Loucy (cell line): ENCODE results near the gene STAT5B.

ENCODE experiments used
- H2AFZ ChIP-seq: fragments of 200-600 bp; sonication (generic); 2 replicates; pipeline ENCODE4 v1.6.0; 2016; ENCODE audit warnings: antibody characterized with exemption, mild to moderate bottlenecking, low read length, moderate library complexity
- H3F3A ChIP-seq: fragments of 200-600 bp; 2 replicates; pipeline ENCODE4 v1.6.0; 2016; ENCODE audit warnings: antibody characterized with exemption, low read depth, mild to moderate bottlenecking
- H3K27me3 ChIP-seq: fragments of 200-600 bp; sonication (generic); 2 replicates; pipeline ENCODE4 v1.6.1; 2014; ENCODE audit warnings: low read length, mild to moderate bottlenecking; ENCODE audit not compliant: insufficient read depth, poor library complexity, severe bottlenecking
- H3K36me3 ChIP-seq: fragments of 200-600 bp; sonication (generic); 2 replicates; pipeline ENCODE4 v1.6.1; 2016; ENCODE audit warnings: low read length; ENCODE audit not compliant: insufficient read depth
- H3K4me1 ChIP-seq: fragments of 200-600 bp; sonication (generic); 2 replicates; pipeline ENCODE4 v1.5.1; 2014; ENCODE audit warnings: low read length, mild to moderate bottlenecking; ENCODE audit not compliant: insufficient read depth, poor library complexity, severe bottlenecking
- H3K4me2 ChIP-seq: fragments of 200-600 bp; sonication (generic); 2 replicates; pipeline ENCODE4 v1.6.0; 2014; ENCODE audit warnings: antibody characterized with exemption, low read length, low read depth, mild to moderate bottlenecking; ENCODE audit not compliant: poor library complexity, severe bottlenecking
- H3K4me3 ChIP-seq: fragments of 200-600 bp; sonication (generic); 2 replicates; pipeline ENCODE4 v1.5.1; 2014; ENCODE audit warnings: low read length, mild to moderate bottlenecking, mixed read lengths; ENCODE audit not compliant: poor library complexity, severe bottlenecking
- H3K79me2 ChIP-seq: fragments of 200-600 bp; sonication (generic); 2 replicates; pipeline ENCODE4 v1.6.1; 2014; ENCODE audit warnings: low read length; ENCODE audit not compliant: insufficient read depth
- H3K9ac ChIP-seq: fragments of 200-600 bp; sonication (generic); 2 replicates; pipeline ENCODE4 v1.6.0; 2014; ENCODE audit warnings: mild to moderate bottlenecking, low read depth, low read length, moderate library complexity; ENCODE audit not compliant: poor library complexity, severe bottlenecking
- H3K9me2 ChIP-seq: fragments of 200-600 bp; sonication (generic); replicated peaks from 2 replicates; pipeline ENCODE4 v1.6.1; 2016; ENCODE audit warnings: low read depth, low read length, mixed read lengths
- H3K9me3 ChIP-seq: fragments of 200-600 bp; sonication (generic); 2 replicates; pipeline ENCODE4 v1.6.1; 2014; ENCODE audit warnings: mild to moderate bottlenecking, antibody characterized with exemption, low read length, low read depth; ENCODE audit not compliant: insufficient read depth
- H4K20me1 ChIP-seq: fragments of 200-600 bp; sonication (generic); 2 replicates; pipeline ENCODE4 v1.6.0; 2014; ENCODE audit warnings: antibody characterized with exemption, low read length, mild to moderate bottlenecking; ENCODE audit not compliant: insufficient read depth, poor library complexity, severe bottlenecking
- EZH2phosphoT487 ChIP-seq: fragments of 200-600 bp; IDR thresholded peaks from 2 replicates; pipeline ENCODE4 v1.6.1; 2018; ENCODE audit warnings: antibody characterized with exemption, mild to moderate bottlenecking, moderate library complexity, borderline replicate concordance
- TF ChIP-seq, protein P1 (sequence below): fragments of 200-600 bp; sonication (generic); conservative IDR thresholded peaks from 2 replicates; pipeline ENCODE4 v1.5.1; 2014; ENCODE audit warnings: mild to moderate bottlenecking, antibody characterized with exemption, low read length

Gene STAT5B

GRCh38 chr17:42190491-42191274 lies 85.5 kb downstream of the STAT5B start:
- Histone ChIP-seq H3K36me3 (no peaks in the 10 kb centered on the region), H3K9ac (no peak overlapping the region), H2AFZ (no peak overlapping the region), H3F3A (no peaks in the 10 kb centered on the region), H3K9me3 (no peaks in the 10 kb centered on the region), H3K4me1 (peaks cover 12% of the 10 kb centered on the region), H3K27me3 (no peaks in the 10 kb centered on the region), H3K4me2 (no peak overlapping the region), H3K9me2 (no peaks in the 10 kb centered on the region), H3K4me3 (no peak overlapping the region), H4K20me1 (no peaks in the 10 kb centered on the region), H3K79me2 (peaks cover 10% of the 10 kb centered on the region; the same call in 1 of the 2 replicates)
- TF ChIP-seq, protein P1, sequence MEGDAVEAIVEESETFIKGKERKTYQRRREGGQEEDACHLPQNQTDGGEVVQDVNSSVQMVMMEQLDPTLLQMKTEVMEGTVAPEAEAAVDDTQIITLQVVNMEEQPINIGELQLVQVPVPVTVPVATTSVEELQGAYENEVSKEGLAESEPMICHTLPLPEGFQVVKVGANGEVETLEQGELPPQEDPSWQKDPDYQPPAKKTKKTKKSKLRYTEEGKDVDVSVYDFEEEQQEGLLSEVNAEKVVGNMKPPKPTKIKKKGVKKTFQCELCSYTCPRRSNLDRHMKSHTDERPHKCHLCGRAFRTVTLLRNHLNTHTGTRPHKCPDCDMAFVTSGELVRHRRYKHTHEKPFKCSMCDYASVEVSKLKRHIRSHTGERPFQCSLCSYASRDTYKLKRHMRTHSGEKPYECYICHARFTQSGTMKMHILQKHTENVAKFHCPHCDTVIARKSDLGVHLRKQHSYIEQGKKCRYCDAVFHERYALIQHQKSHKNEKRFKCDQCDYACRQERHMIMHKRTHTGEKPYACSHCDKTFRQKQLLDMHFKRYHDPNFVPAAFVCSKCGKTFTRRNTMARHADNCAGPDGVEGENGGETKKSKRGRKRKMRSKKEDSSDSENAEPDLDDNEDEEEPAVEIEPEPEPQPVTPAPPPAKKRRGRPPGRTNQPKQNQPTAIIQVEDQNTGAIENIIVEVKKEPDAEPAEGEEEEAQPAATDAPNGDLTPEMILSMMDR, result no peak
- no peak for TF ChIP-seq EZH2phosphoT487

DNA sequence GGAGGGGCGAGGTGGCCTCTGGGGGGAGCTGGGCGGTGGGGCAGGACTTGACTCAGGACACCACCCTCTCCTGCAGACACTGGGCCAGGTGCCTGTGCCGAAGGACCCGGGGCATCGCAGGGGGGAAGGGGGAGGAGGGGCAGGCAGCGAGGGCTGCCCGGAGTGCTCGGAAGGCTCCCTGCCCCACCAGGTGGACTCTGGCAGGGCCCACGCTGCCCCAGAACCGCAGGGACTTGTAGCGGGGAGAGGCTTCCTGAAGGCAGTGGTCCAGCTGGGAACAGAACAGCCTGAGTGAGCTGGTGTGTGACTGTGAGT lies 86.6 kb downstream of the STAT5B start:
- Histone ChIP-seq H3K36me3 (no peaks in the 10 kb centered on the region), H3K9me2 (no peaks in the 10 kb centered on the region), H3K4me1 (peaks cover 14% of the 10 kb centered on the region), H4K20me1 (no peaks in the 10 kb centered on the region), H3K4me2 (no peak overlapping the region), H3K9ac (no peak overlapping the region), H3K27me3 (no peaks in the 10 kb centered on the region), H2AFZ (no peak overlapping the region), H3K9me3 (no peaks in the 10 kb centered on the region), H3F3A (no peaks in the 10 kb centered on the region), H3K79me2 (peaks cover 10% of the 10 kb centered on the region; the same call in 1 of the 2 replicates), H3K4me3 (no peak overlapping the region)
- TF ChIP-seq EZH2phosphoT487, result no peak
- TF ChIP-seq, protein P1, result no peak

DNA sequence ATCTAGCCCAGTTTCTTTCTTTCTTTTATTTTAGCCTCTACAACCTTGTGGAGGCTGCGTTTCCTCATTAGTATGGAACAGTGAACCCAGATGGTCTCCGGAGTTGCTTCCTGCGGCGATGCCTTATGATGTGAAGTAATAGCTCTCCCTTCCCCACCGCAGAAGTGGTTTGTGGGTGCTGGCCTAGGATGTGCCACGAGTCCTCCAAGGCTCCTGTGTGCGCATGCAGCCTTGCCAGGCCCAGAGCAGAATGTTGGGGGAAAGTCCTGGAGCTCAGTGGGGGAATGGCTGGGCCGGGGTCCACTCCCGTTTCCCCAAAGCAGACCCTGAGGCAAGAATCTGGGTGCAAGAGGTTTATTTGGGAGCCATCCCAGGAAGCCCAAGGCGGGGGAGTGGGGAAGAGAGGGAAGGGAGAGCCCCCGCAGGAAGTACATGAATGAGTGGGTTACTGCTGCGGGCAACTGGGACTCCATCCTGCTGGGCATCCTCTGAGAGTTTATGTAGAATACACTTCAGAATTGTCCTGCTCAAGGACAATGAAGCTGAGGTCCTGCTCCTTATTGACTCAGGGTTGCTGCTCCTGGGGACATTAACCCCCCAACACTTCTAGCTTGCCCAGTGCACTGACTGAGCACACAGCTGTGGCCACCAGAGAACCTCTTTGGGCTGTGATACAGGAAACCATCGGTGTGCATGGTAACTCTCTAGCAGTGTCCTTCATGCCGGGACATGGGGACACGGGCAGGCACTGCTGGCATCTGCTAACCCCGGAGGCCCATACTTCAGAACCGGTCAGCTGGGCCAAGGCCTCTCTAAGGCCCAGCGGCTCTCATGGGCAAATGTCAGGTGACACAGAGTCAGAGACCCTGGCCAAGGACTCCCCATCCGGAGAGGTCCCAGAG lies 87.2 kb downstream of the STAT5B start:
- H3K9ac ChIP-seq, result no peak overlapping the region
- TF ChIP-seq, protein P1, result no peak
- TF ChIP-seq EZH2phosphoT487, result no peak

More for the DNA sequence above, 87.2 kb downstream of the STAT5B start:
- no peaks in the 10 kb centered on the region for H3K27me3 ChIP-seq
- H3K4me1 ChIP-seq, result peaks cover 18% of the 10 kb centered on the region
- no peaks in the 10 kb centered on the region for H4K20me1 ChIP-seq
- H3K9me2 ChIP-seq, result no peaks in the 10 kb centered on the region
- H3F3A ChIP-seq, result no peaks in the 10 kb centered on the region
- H3K9me3 ChIP-seq, result no peaks in the 10 kb centered on the region
- peaks cover 10% of the 10 kb centered on the region; the same call in 1 of the 2 replicates for H3K79me2 ChIP-seq
- no peak overlapping the region for H3K4me3 ChIP-seq
- H2AFZ ChIP-seq, result no peak overlapping the region
- H3K4me2 ChIP-seq, result no peak overlapping the region
- no peaks in the 10 kb centered on the region for H3K36me3 ChIP-seq
